ENCODE data around the gene FGF6.

DNA sequence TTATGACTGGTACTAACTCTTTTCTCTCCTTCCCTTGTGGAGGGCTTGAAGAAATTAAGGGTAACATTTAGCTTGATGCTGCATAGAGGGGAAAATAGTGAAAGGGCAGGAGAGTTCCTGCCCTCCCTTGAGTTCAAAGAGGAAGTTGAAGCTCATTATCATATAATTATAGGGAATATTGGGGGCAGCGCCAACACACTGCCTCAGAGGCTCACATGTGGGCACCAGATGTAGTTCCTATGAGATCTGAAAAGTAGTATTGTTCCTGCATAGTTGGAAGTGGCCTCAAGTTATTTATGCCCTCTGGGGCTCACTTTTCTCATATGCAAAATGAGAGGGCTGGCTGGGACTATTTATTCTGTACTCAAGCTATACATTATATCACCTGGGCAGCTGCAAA is 33.1 kb downstream of the FGF6 start:
- TF ChIP-seq, protein P1, sequence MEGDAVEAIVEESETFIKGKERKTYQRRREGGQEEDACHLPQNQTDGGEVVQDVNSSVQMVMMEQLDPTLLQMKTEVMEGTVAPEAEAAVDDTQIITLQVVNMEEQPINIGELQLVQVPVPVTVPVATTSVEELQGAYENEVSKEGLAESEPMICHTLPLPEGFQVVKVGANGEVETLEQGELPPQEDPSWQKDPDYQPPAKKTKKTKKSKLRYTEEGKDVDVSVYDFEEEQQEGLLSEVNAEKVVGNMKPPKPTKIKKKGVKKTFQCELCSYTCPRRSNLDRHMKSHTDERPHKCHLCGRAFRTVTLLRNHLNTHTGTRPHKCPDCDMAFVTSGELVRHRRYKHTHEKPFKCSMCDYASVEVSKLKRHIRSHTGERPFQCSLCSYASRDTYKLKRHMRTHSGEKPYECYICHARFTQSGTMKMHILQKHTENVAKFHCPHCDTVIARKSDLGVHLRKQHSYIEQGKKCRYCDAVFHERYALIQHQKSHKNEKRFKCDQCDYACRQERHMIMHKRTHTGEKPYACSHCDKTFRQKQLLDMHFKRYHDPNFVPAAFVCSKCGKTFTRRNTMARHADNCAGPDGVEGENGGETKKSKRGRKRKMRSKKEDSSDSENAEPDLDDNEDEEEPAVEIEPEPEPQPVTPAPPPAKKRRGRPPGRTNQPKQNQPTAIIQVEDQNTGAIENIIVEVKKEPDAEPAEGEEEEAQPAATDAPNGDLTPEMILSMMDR (optimal IDR thresholded peaks at IDR 0.05 in 1 of 3, IDR thresholded peaks at IDR 0.05 in 1 of 3, conservative IDR thresholded peaks at IDR 0.05 in 1 of 3; ENCODE audit: extremely low read depth in 1 of 3, insufficient read depth in 2 of 3, low read length in 3 of 3): no peak
- no peak for TF ChIP-seq EZH2 (IDR thresholded peaks at IDR 0.05; ENCODE audit: low read length)
